KMS-11 (cell line): ENCODE data around the gene OLFML2A.
"Not testable (repeated sequence)": the region's sequence is repeated elsewhere in the genome, so short reads cannot be mapped to it uniquely, and the experiment has no call there.

Source experiments
- H2AFZ ChIP-seq: fragments of 200-600 bp; sonication (generic); 2 replicates; pipeline ENCODE4 v1.6.1; 2016; ENCODE audit warnings: antibody characterized with exemption, mixed run types, low read depth
- H3K27ac ChIP-seq: fragments of 200-600 bp; sonication (generic); 2 replicates; pipeline ENCODE4 v1.6.1; 2016; ENCODE audit warnings: mild to moderate bottlenecking, mixed run types
- H3K27me3 ChIP-seq: fragments of 200-600 bp; sonication (generic); 2 replicates; pipeline ENCODE4 v1.6.1; 2017; ENCODE audit warnings: mild to moderate bottlenecking, low read depth, mixed run types, moderate library complexity; ENCODE audit not compliant: insufficient read depth
- H3K36me3 ChIP-seq: fragments of 200-600 bp; sonication (generic); 2 replicates; pipeline ENCODE4 v1.6.1; 2017; ENCODE audit warnings: mild to moderate bottlenecking, mixed run types; ENCODE audit not compliant: insufficient read depth
- H3K4me1 ChIP-seq: fragments of 200-600 bp; sonication (generic); 2 replicates; pipeline ENCODE4 v1.6.1; 2016; ENCODE audit warnings: mild to moderate bottlenecking, low read depth, mixed run types; ENCODE audit not compliant: poor library complexity, severe bottlenecking
- H3K4me2 ChIP-seq: fragments of 200-600 bp; sonication (generic); 2 replicates; pipeline ENCODE4 v1.7.0; 2016; ENCODE audit warnings: mild to moderate bottlenecking, mixed run types
- H3K4me3 ChIP-seq: fragments of 200-600 bp; sonication (generic); IDR thresholded peaks from 2 replicates; pipeline ENCODE4 v1.6.1; 2017; ENCODE audit warnings: low read depth, low read length, mixed read lengths; ENCODE audit not compliant: insufficient read depth
- H3K79me2 ChIP-seq: fragments of 200-600 bp; sonication (generic); 2 replicates; pipeline ENCODE4 v1.6.1; 2016; ENCODE audit warnings: low read depth, mixed run types; ENCODE audit not compliant: insufficient read depth
- H3K9ac ChIP-seq: fragments of 200-600 bp; sonication (generic); 2 replicates; pipeline ENCODE4 v1.6.1; 2016; ENCODE audit warnings: mild to moderate bottlenecking, mixed run types
- H4K20me1 ChIP-seq: fragments of 200-600 bp; sonication (generic); 2 replicates; pipeline ENCODE4 v1.6.1; 2016; ENCODE audit warnings: mild to moderate bottlenecking, mixed run types; ENCODE audit not compliant: insufficient read depth
- CTCF ChIP-seq: fragments of 200-600 bp; sonication (generic); conservative IDR thresholded peaks from 2 replicates; pipeline ENCODE4 v1.6.1; 2017; ENCODE audit warnings: low read depth, mild to moderate bottlenecking, antibody characterized with exemption, low read length, moderate library complexity, mixed read lengths

Gene OLFML2A

GRCh38 chr9:124830593-124830992, 53.7 kb downstream of the OLFML2A start:
- no peak for TF ChIP-seq CTCF
- Histone ChIP-seq H2AFZ (no peak overlapping the region), H3K36me3 (no peaks in the 10 kb centered on the region)

GRCh38 chr9:124831642-124832364, 54.9 kb downstream of the OLFML2A start:
- Histone ChIP-seq H2AFZ (no peak overlapping the region), H3K4me2 (no peak overlapping the region), H4K20me1 (no peaks in the 10 kb centered on the region), H3K9ac (no peak overlapping the region), H3K4me3 (no peak overlapping the region), H3K79me2 (no peaks in the 10 kb centered on the region), H3K27me3 (no peaks in the 10 kb centered on the region), H3K27ac (no peak overlapping the region), H3K36me3 (no peaks in the 10 kb centered on the region), H3K4me1 (no peaks in the 10 kb centered on the region)
- no peak for TF ChIP-seq CTCF

More at GRCh38 chr9:124830593-124830992, 53.7 kb downstream of the OLFML2A start:
- Histone ChIP-seq H3K4me3 (no peak overlapping the region), H3K79me2 (no peaks in the 10 kb centered on the region), H3K27ac (no peak overlapping the region), H3K4me1 (no peaks in the 10 kb centered on the region), H3K9ac (no peak overlapping the region), H3K27me3 (no peaks in the 10 kb centered on the region), H3K4me2 (no peak overlapping the region), H4K20me1 (no peaks in the 10 kb centered on the region)

GRCh38 chr9:124834591-124834990, 57.7 kb downstream of the OLFML2A start:
- Histone ChIP-seq H3K4me2 (no peak overlapping the region), H3K27ac (no peak overlapping the region), H3K4me3 (no peak overlapping the region)

GRCh38 chr9:124835026-124835557, 58.2 kb downstream of the OLFML2A start:
- Histone ChIP-seq H2AFZ (no peak overlapping the region), H3K4me2 (no peak overlapping the region), H3K27me3 (no peaks in the 10 kb centered on the region), H3K4me3 (no peak overlapping the region), H3K9ac (no peak overlapping the region), H3K79me2 (no peaks in the 10 kb centered on the region), H3K36me3 (no peaks in the 10 kb centered on the region), H3K27ac (no peak overlapping the region), H3K4me1 (no peaks in the 10 kb centered on the region), H4K20me1 (no peaks in the 10 kb centered on the region)
- no peak for TF ChIP-seq CTCF

More at GRCh38 chr9:124834591-124834990, 57.7 kb downstream of the OLFML2A start:
- H4K20me1 ChIP-seq: no peaks in the 10 kb centered on the region
- no peak overlapping the region for H3K9ac ChIP-seq
- H3K36me3 ChIP-seq: no peaks in the 10 kb centered on the region
- H2AFZ ChIP-seq: no peak overlapping the region
- no peaks in the 10 kb centered on the region for H3K27me3 ChIP-seq
- H3K4me1 ChIP-seq: no peaks in the 10 kb centered on the region
- H3K79me2 ChIP-seq: no peaks in the 10 kb centered on the region
- TF ChIP-seq CTCF: no peak

- not testable (repeated sequence) for H3K36me3 ChIP-seq, H3K27me3 ChIP-seq, H4K20me1 ChIP-seq, H3K4me3 ChIP-seq, H2AFZ ChIP-seq, H3K4me2 ChIP-seq, H3K4me1 ChIP-seq, H3K79me2 ChIP-seq, H3K9ac ChIP-seq, H3K27ac ChIP-seq
These were observed 61.2 kb downstream of the OLFML2A start for GRCh38 chr9:124838132-124838531.

- not testable (repeated sequence) for H2AFZ ChIP-seq, H3K4me3 ChIP-seq, H3K4me2 ChIP-seq, H3K36me3 ChIP-seq, H3K27ac ChIP-seq, H3K9ac ChIP-seq, H4K20me1 ChIP-seq, H3K79me2 ChIP-seq, H3K4me1 ChIP-seq, H3K27me3 ChIP-seq
These were observed 61.8 kb downstream of the OLFML2A start for GRCh38 chr9:124838567-124839275.
